Measurements from ENCODE around the gene HECA. TPM values are rescaled to one million over a fixed set of nuclear protein-coding genes. Genes with fewer than 3 reads are reported as not detected.

HECA gene
- total RNA-seq, 1 experiment from 2014 or later, result 10.7 TPM

GRCh38 chr6:139129284-139129683, 5.6 kb upstream of the HECA start:
- no peak overlapping the region for H3K9ac ChIP-seq (ENCODE audit: low read length)
- H3K4me3 ChIP-seq (replicated peaks in 1 of 2; ENCODE audit: low read depth in 1 of 2, low read length in 2 of 2), result no peak overlapping the region
- ChIA-PET CTCF (interaction anchor here (1.0 kb wide), 1 partner anchor 90 kb away, joined by 4 read pairs; no protein-coding TSS in a partner anchor), RAD21 (ENCODE audit: low non-redundant PET in 1 of 2, low total read pairs in 2 of 2, uncharacterized antibody in 2 of 2, unreplicated experiment in 2 of 2) (no interaction called here), POLR2A (no interaction called here)
- no peaks in the 10 kb centered on the region for H4K20me1 ChIP-seq (ENCODE audit: insufficient read depth)
- no TSS peak for BruUV-seq (replicated peaks)
- no peak overlapping the region for H3K27ac ChIP-seq (ENCODE audit: low read depth, low read length)
- TF ChIP-seq SRF (IDR thresholded peaks at IDR 0.05; ENCODE audit: low read depth), result no peak
- no peak for TF ChIP-seq MAX (IDR thresholded peaks at IDR 0.05)
- no peak for TF ChIP-seq JUND (IDR thresholded peaks at IDR 0.05)
- no peak for TF ChIP-seq CTCF (IDR thresholded peaks at IDR 0.05 in 2 of 3, conservative IDR thresholded peaks at IDR 0.05 in 1 of 3; ENCODE audit: borderline replicate concordance in 1 of 3, insufficient read depth in 1 of 3, low read depth in 2 of 3, low read length in 2 of 3)
- no peak for TF ChIP-seq ATF3 (IDR thresholded peaks at IDR 0.05)
- TF ChIP-seq ZNF274 (IDR thresholded peaks at IDR 0.05; ENCODE audit: low read depth, low read length), result no peak
- H3K4me1 ChIP-seq (ENCODE audit: control insufficient read depth in 1 of 2, insufficient read depth in 2 of 2, low read length in 2 of 2), result peaks cover 0 to 6% of the 10 kb centered on the region in 2 experiments; a peak in 3 of 4 replicates
- no peak for DNase-seq (ENCODE audit: low read depth, low spot score)
- H3K9me3 ChIP-seq (ENCODE audit: control insufficient read depth in 1 of 2, insufficient read depth in 1 of 2, low read depth in 1 of 2, low read length in 2 of 2), result no peaks in the 10 kb centered on the region
- H2AFZ ChIP-seq (ENCODE audit: low read depth, low read length, poor library complexity, severe bottlenecking), result no peak overlapping the region
- intact Hi-C loops (cut with micrococcal nuclease), result no loop called here
- no peak for ATAC-seq
- no peaks in the 10 kb centered on the region for H3K9me2 ChIP-seq (ENCODE audit: insufficient read depth)
- H3K36me3 ChIP-seq (ENCODE audit: control insufficient read depth in 1 of 2, insufficient read depth in 2 of 2, low read length in 2 of 2), result no peaks in the 10 kb centered on the region
- H3K27me3 ChIP-seq (ENCODE audit: insufficient read depth, low read length), result no peaks in the 10 kb centered on the region
- H3K4me2 ChIP-seq (ENCODE audit: low read length), result no peak overlapping the region
- no peaks in the 10 kb centered on the region for H3K79me2 ChIP-seq (ENCODE audit: insufficient read depth, low read length)

GRCh38 chr6:139131736-139132280, 3.1 kb upstream of the HECA start:
- H3K9me2 ChIP-seq (ENCODE audit: insufficient read depth), result no peaks in the 10 kb centered on the region
- H3K79me2 ChIP-seq (ENCODE audit: insufficient read depth, low read length), result no peaks in the 10 kb centered on the region
- intact Hi-C loops (cut with micrococcal nuclease), result no loop called here
- H3K4me1 ChIP-seq (ENCODE audit: control insufficient read depth in 1 of 2, insufficient read depth in 2 of 2, low read length in 2 of 2), result peaks cover 1 to 10% of the 10 kb centered on the region in 2 experiments; a peak in 3 of 4 replicates
- no peak overlapping the region for H3K4me3 ChIP-seq (replicated peaks in 1 of 2; ENCODE audit: low read depth in 1 of 2, low read length in 2 of 2)
- DNase-seq (ENCODE audit: low read depth, low spot score) (no peak), ATAC-seq (no peak)
- H3K4me2 ChIP-seq (ENCODE audit: low read length), result no peak overlapping the region
- TF ChIP-seq EZH2 (IDR thresholded peaks at IDR 0.05) (no peak), ZNF274 (IDR thresholded peaks at IDR 0.05; ENCODE audit: low read depth, low read length) (no peak), SP1 (IDR thresholded peaks at IDR 0.05; ENCODE audit: low read depth) (no peak), MAX (IDR thresholded peaks at IDR 0.05) (no peak), ELF1 (IDR thresholded peaks at IDR 0.05; ENCODE audit: borderline replicate concordance, low read depth) (no peak), EZH2phosphoT487 (IDR thresholded peaks at IDR 0.05; ENCODE audit: borderline replicate concordance) (no peak), SIN3A (IDR thresholded peaks at IDR 0.05; ENCODE audit: low read depth) (no peak), EGR1 (IDR thresholded peaks at IDR 0.05; ENCODE audit: low read depth) (no peak), ZBTB33 (IDR thresholded peaks at IDR 0.05; ENCODE audit: extremely low read depth, insufficient replicate concordance, low read length) (no peak)
- no peaks in the 10 kb centered on the region for H4K20me1 ChIP-seq (ENCODE audit: insufficient read depth)
- no peak overlapping the region for H3K27ac ChIP-seq (ENCODE audit: low read depth, low read length)
- no peaks in the 10 kb centered on the region for H3K9me3 ChIP-seq (ENCODE audit: control insufficient read depth in 1 of 2, insufficient read depth in 1 of 2, low read depth in 1 of 2, low read length in 2 of 2)
- H2AFZ ChIP-seq (ENCODE audit: low read depth, low read length, poor library complexity, severe bottlenecking), result no peak overlapping the region
- BruUV-seq (replicated peaks), result no TSS peak
- H3K27me3 ChIP-seq (ENCODE audit: insufficient read depth, low read length), result no peaks in the 10 kb centered on the region
- H3K36me3 ChIP-seq (ENCODE audit: control insufficient read depth in 1 of 2, insufficient read depth in 2 of 2, low read length in 2 of 2), result no peaks in the 10 kb centered on the region
- ChIA-PET CTCF (no interaction called here), POLR2A (no interaction called here), RAD21 (ENCODE audit: low non-redundant PET in 1 of 2, low total read pairs in 2 of 2, uncharacterized antibody in 2 of 2, unreplicated experiment in 2 of 2) (no interaction called here)
- H3K9ac ChIP-seq (ENCODE audit: low read length), result no peak overlapping the region

Measured in HCT116 (cell line).